ENCODE data around the gene CDYL.

Gene CDYL

GRCh38 chr6:4931530-4932227 lies 155.5 kb downstream of the CDYL start:
- no peaks in the 10 kb centered on the region for H3K9me3 ChIP-seq (ENCODE audit: severe bottlenecking)
- H3K4me1 ChIP-seq (ENCODE audit: insufficient read depth, poor library complexity, severe bottlenecking): peaks cover 13% of the 10 kb centered on the region
- H3K27me3 ChIP-seq (ENCODE audit: insufficient read depth, poor library complexity, severe bottlenecking): no peaks in the 10 kb centered on the region
- no peak overlapping the region for H3K4me3 ChIP-seq (ENCODE audit: severe bottlenecking)
- DNase-seq (ENCODE audit: low spot score) (no peak), ATAC-seq (ENCODE audit: low read depth) (peak; percentile 58; the same call in 1 of the 3 replicates)
- no peaks in the 10 kb centered on the region for H3K36me3 ChIP-seq (ENCODE audit: low read depth)
- TF ChIP-seq, protein P1, sequence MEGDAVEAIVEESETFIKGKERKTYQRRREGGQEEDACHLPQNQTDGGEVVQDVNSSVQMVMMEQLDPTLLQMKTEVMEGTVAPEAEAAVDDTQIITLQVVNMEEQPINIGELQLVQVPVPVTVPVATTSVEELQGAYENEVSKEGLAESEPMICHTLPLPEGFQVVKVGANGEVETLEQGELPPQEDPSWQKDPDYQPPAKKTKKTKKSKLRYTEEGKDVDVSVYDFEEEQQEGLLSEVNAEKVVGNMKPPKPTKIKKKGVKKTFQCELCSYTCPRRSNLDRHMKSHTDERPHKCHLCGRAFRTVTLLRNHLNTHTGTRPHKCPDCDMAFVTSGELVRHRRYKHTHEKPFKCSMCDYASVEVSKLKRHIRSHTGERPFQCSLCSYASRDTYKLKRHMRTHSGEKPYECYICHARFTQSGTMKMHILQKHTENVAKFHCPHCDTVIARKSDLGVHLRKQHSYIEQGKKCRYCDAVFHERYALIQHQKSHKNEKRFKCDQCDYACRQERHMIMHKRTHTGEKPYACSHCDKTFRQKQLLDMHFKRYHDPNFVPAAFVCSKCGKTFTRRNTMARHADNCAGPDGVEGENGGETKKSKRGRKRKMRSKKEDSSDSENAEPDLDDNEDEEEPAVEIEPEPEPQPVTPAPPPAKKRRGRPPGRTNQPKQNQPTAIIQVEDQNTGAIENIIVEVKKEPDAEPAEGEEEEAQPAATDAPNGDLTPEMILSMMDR (IDR thresholded peaks at IDR 0.05; ENCODE audit: poor library complexity, severe bottlenecking): no peak
- H3K27ac ChIP-seq (ENCODE audit: poor library complexity, severe bottlenecking): no peak overlapping the region

- DNase-seq (ENCODE audit: low spot score) (no peak), ATAC-seq (ENCODE audit: low read depth) (no peak)
- Histone ChIP-seq H3K36me3 (ENCODE audit: low read depth) (no peaks in the 10 kb centered on the region), H3K27me3 (ENCODE audit: insufficient read depth, poor library complexity, severe bottlenecking) (no peaks in the 10 kb centered on the region), H3K9me3 (ENCODE audit: severe bottlenecking) (no peaks in the 10 kb centered on the region), H3K27ac (ENCODE audit: poor library complexity, severe bottlenecking) (no peak overlapping the region), H3K4me3 (ENCODE audit: severe bottlenecking) (no peak overlapping the region), H3K4me1 (ENCODE audit: insufficient read depth, poor library complexity, severe bottlenecking) (peaks cover 13% of the 10 kb centered on the region)
- TF ChIP-seq, protein P1 (IDR thresholded peaks at IDR 0.05; ENCODE audit: poor library complexity, severe bottlenecking): no peak
Observed at GRCh38 chr6:4932228-4932903, 156.2 kb downstream of the CDYL start.

GRCh38 chr6:4935486-4935885 lies 159.3 kb downstream of the CDYL start:
- ATAC-seq (ENCODE audit: low read depth): no peak
- Histone ChIP-seq H3K4me1 (ENCODE audit: insufficient read depth, poor library complexity, severe bottlenecking) (peaks cover 13% of the 10 kb centered on the region), H3K36me3 (ENCODE audit: low read depth) (peaks cover 7% of the 10 kb centered on the region), H3K27ac (ENCODE audit: poor library complexity, severe bottlenecking) (no peak overlapping the region), H3K9me3 (ENCODE audit: severe bottlenecking) (no peaks in the 10 kb centered on the region), H3K27me3 (ENCODE audit: insufficient read depth, poor library complexity, severe bottlenecking) (no peaks in the 10 kb centered on the region), H3K4me3 (ENCODE audit: severe bottlenecking) (no peak overlapping the region)
- TF ChIP-seq, protein P1 (IDR thresholded peaks at IDR 0.05; ENCODE audit: poor library complexity, severe bottlenecking): no peak
- DNase-seq (ENCODE audit: low spot score): no peak

DNA sequence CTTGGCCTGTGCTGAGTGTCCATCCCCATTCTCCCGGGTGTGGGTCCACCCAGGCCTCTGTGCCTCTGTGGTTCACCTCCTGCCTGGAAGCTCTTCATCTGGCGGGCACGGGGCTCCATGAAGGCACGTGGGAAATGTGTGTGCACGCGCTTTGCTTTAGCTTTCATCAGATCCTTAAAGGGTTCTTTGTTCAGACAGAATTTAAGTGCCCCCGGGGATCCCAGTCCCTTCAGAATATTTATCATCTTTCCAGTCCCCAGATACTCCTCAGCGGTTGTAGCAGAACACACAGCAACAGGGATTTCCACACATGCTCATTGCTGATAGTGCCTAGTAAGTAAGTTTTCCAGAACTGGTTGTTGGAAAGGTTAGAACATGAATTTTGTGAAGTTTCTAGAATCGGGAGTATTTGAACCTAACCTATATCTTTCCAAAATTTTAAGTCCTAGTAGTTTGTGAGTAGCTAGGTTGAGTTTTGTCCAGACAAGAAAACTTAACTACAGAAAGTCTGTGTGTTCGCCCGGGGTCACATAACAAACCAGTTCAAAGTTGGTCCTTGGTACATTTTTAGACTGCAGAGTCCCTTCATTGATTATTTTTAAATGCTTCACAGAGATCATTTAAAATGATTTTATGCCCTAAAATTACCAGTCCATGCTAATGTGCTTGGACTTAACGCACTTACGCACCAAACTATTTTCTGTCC lies 159.9 kb downstream of the CDYL start:
- no peak overlapping the region for H3K27ac ChIP-seq (ENCODE audit: poor library complexity, severe bottlenecking)
- DNase-seq (ENCODE audit: low spot score) (no peak), ATAC-seq (ENCODE audit: low read depth) (no peak)
- peaks cover 14% of the 10 kb centered on the region for H3K4me1 ChIP-seq (ENCODE audit: insufficient read depth, poor library complexity, severe bottlenecking)
- no peaks in the 10 kb centered on the region for H3K27me3 ChIP-seq (ENCODE audit: insufficient read depth, poor library complexity, severe bottlenecking)
- TF ChIP-seq, protein P1 (IDR thresholded peaks at IDR 0.05; ENCODE audit: poor library complexity, severe bottlenecking): no peak
- H3K36me3 ChIP-seq (ENCODE audit: low read depth): peaks cover 8% of the 10 kb centered on the region
- H3K4me3 ChIP-seq (ENCODE audit: severe bottlenecking): no peak overlapping the region
- no peaks in the 10 kb centered on the region for H3K9me3 ChIP-seq (ENCODE audit: severe bottlenecking)
